SU-DHL-6 (cell line): ENCODE measurements around the gene ZFYVE16.

ENCODE experiments used
- H2AFZ ChIP-seq: fragments of 200-600 bp; sonication (generic); 2 replicates; pipeline ENCODE4 v1.6.1; 2014; ENCODE audit warnings: low read depth, mild to moderate bottlenecking, moderate library complexity, mixed read lengths, antibody characterized with exemption, low read length; ENCODE audit not compliant: severe bottlenecking
- H3F3A ChIP-seq: fragments of 200-600 bp; shearing (Covaris generic); 2 replicates; pipeline ENCODE4 v1.6.0; 2016; ENCODE audit warnings: antibody characterized with exemption, mild to moderate bottlenecking; ENCODE audit not compliant: insufficient read depth
- H3K27ac ChIP-seq: fragments of 200-600 bp; sonication (generic); 2 replicates; pipeline ENCODE4 v1.5.1; 2016; ENCODE audit warnings: low read depth, mild to moderate bottlenecking, low read length, moderate library complexity, mixed read lengths
- H3K27me3 ChIP-seq: fragments of 200-600 bp; sonication (generic), shearing (Covaris generic); 2 replicates; pipeline ENCODE4 v1.6.0; 2014; ENCODE audit warnings: mild to moderate bottlenecking, low read length
- H3K36me3 ChIP-seq: fragments of 200-600 bp; sonication (generic); 2 replicates; pipeline ENCODE4 v1.6.1; 2014; ENCODE audit warnings: mild to moderate bottlenecking, low read length, mixed read lengths
- H3K4me2 ChIP-seq: fragments of 300-600, 200-600 bp; shearing (Covaris generic), sonication (generic); 2 replicates; pipeline ENCODE4 v1.6.0; 2014; ENCODE audit warnings: low read length, low read depth, mild to moderate bottlenecking; ENCODE audit not compliant: poor library complexity, severe bottlenecking
- H3K4me3 ChIP-seq: fragments of 200-600 bp; sonication (generic); 2 replicates; pipeline ENCODE4 v1.5.1; 2014; ENCODE audit warnings: antibody characterized with exemption, low read length, mild to moderate bottlenecking, mixed read lengths; ENCODE audit not compliant: insufficient read depth, poor library complexity, severe bottlenecking
- H3K79me2 ChIP-seq: fragments of 200-600 bp; sonication (generic); 2 replicates; pipeline ENCODE4 v1.6.1; 2014; ENCODE audit warnings: mild to moderate bottlenecking, low read length, moderate library complexity; ENCODE audit not compliant: insufficient read depth
- H3K9ac ChIP-seq: fragments of 200-600 bp; sonication (generic); 2 replicates; pipeline ENCODE4 v1.7.0; 2014; ENCODE audit warnings: mild to moderate bottlenecking, low read length
- H3K9me2 ChIP-seq: fragments of 200-600 bp; sonication (generic); replicated peaks from 2 replicates; pipeline ENCODE4 v1.6.1; 2014; ENCODE audit warnings: low read length; ENCODE audit not compliant: insufficient read depth
- H3K9me3 ChIP-seq: fragments of 200-600 bp; sonication (generic); 2 replicates; pipeline ENCODE4 v1.6.1; 2014; ENCODE audit warnings: low read length, mixed read lengths; ENCODE audit not compliant: insufficient read depth
- H4K20me1 ChIP-seq: fragments of 200-600 bp; sonication (generic); 2 replicates; pipeline ENCODE4 v1.6.1; 2014; ENCODE audit warnings: low read depth, mild to moderate bottlenecking, antibody characterized with exemption, low read length, moderate library complexity, mixed read lengths
- EZH2phosphoT487 ChIP-seq: fragments of 200-600 bp; sonication (generic), shearing (Covaris generic); conservative IDR thresholded peaks from 2 replicates; pipeline ENCODE4 v1.6.1; 2018; ENCODE audit warnings: mild to moderate bottlenecking, antibody characterized with exemption, low read length, moderate library complexity, mixed read lengths
- TF ChIP-seq, protein P1 (sequence below): fragments of 200-600 bp; sonication (generic); IDR thresholded peaks from one replicate; pipeline ENCODE4 v1.5.1; 2017; ENCODE audit warnings: antibody characterized with exemption, mild to moderate bottlenecking, low read length, moderate library complexity; ENCODE audit not compliant: insufficient read depth, poor library complexity, severe bottlenecking

Gene ZFYVE16

DNA sequence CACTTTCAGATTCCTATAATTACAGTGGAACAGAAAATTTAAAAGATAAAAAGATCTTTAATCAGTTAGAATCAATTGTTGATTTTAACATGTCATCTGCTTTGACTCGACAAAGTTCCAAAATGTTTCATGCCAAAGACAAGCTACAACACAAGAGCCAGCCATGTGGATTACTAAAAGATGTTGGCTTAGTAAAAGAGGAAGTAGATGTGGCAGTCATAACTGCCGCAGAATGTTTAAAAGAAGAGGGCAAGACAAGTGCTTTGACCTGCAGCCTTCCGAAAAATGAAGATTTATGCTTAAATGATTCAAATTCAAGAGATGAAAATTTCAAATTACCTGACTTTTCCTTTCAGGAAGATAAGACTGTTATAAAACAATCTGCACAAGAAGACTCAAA lies 29.5 kb downstream of the ZFYVE16 start:
- TF ChIP-seq, protein P1, sequence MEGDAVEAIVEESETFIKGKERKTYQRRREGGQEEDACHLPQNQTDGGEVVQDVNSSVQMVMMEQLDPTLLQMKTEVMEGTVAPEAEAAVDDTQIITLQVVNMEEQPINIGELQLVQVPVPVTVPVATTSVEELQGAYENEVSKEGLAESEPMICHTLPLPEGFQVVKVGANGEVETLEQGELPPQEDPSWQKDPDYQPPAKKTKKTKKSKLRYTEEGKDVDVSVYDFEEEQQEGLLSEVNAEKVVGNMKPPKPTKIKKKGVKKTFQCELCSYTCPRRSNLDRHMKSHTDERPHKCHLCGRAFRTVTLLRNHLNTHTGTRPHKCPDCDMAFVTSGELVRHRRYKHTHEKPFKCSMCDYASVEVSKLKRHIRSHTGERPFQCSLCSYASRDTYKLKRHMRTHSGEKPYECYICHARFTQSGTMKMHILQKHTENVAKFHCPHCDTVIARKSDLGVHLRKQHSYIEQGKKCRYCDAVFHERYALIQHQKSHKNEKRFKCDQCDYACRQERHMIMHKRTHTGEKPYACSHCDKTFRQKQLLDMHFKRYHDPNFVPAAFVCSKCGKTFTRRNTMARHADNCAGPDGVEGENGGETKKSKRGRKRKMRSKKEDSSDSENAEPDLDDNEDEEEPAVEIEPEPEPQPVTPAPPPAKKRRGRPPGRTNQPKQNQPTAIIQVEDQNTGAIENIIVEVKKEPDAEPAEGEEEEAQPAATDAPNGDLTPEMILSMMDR: no peak
- TF ChIP-seq EZH2phosphoT487: no peak
- H2AFZ ChIP-seq: no peak overlapping the region
- no peak overlapping the region for H3K4me3 ChIP-seq
- no peak overlapping the region for H3K4me2 ChIP-seq
- no peaks in the 10 kb centered on the region for H3K9me2 ChIP-seq
- no peaks in the 10 kb centered on the region for H3F3A ChIP-seq
- no peaks in the 10 kb centered on the region for H3K36me3 ChIP-seq
- no peaks in the 10 kb centered on the region for H3K9me3 ChIP-seq
- no peak overlapping the region for H3K27ac ChIP-seq
- H4K20me1 ChIP-seq: no peaks in the 10 kb centered on the region
- H3K79me2 ChIP-seq: no peaks in the 10 kb centered on the region
- no peaks in the 10 kb centered on the region for H3K27me3 ChIP-seq
- H3K9ac ChIP-seq: no peak overlapping the region

DNA sequence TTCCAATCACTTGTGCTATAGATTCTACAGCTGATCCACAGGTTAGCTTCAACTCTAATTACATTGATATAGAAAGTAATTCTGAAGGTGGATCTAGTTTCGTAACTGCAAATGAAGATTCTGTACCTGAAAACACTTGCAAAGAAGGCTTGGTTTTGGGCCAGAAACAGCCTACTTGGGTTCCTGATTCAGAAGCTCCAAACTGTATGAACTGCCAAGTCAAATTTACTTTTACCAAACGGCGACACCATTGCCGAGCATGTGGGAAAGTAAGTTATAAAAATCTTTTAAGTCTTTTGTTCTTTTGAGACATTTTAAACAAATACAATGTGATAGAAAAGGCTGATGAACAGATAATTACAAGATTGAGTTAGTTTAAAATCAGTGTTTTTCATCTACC lies 30.9 kb downstream of the ZFYVE16 start:
- Histone ChIP-seq H3K9me2 (no peaks in the 10 kb centered on the region), H3K9ac (no peak overlapping the region), H2AFZ (no peak overlapping the region), H3K27me3 (no peaks in the 10 kb centered on the region), H3K4me2 (no peak overlapping the region), H3K27ac (no peak overlapping the region), H3K79me2 (no peaks in the 10 kb centered on the region), H3K9me3 (no peaks in the 10 kb centered on the region), H3K4me3 (no peak overlapping the region), H3K36me3 (no peaks in the 10 kb centered on the region), H4K20me1 (no peaks in the 10 kb centered on the region), H3F3A (no peaks in the 10 kb centered on the region)
- TF ChIP-seq, protein P1: no peak
- no peak for TF ChIP-seq EZH2phosphoT487

DNA sequence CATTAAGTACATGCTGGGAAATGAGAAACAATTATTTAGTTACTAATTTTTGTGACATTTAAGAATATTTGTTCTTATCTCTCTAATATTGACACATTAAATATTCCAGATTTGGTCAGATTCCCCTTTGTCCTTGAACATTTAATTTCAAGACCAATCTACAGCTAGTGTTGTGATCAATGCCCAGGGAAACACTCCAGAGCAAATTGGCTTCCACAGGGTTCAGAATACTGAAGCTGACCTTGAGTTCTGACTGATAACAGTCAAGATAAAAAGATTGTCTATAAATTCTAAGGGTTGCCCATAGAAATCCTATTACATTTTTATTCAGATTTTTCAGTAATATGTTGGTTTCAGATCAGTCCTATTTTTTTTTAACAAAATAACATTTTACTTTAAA lies 31.3 kb downstream of the ZFYVE16 start:
- Histone ChIP-seq H2AFZ (no peak overlapping the region), H3K27me3 (no peaks in the 10 kb centered on the region), H3K9ac (no peak overlapping the region), H3K36me3 (no peaks in the 10 kb centered on the region), H4K20me1 (no peaks in the 10 kb centered on the region), H3K4me3 (no peak overlapping the region), H3K9me2 (no peaks in the 10 kb centered on the region), H3K27ac (no peak overlapping the region), H3F3A (no peaks in the 10 kb centered on the region), H3K9me3 (no peaks in the 10 kb centered on the region), H3K79me2 (no peaks in the 10 kb centered on the region), H3K4me2 (no peak overlapping the region)
- TF ChIP-seq EZH2phosphoT487: no peak
- TF ChIP-seq, protein P1: no peak

DNA sequence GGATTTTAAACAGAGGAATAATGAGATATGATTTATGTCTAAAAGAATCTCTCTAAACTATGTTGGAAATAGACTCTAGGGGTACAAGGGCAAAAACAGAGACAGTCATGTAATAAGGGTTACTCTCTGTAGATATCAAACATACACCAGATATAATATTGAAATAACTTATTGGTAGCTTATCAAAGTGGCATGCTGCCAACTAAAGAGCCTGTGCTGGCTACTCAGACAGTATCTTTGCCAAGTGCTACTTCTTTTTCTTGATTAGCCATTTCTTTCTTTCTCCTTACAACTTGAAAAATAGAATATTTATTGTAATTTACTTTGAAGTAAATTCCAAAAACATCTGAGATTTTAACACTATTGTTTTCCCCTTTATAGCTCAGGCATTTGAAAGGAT lies 34.9 kb downstream of the ZFYVE16 start:
- Histone ChIP-seq H3K36me3 (no peaks in the 10 kb centered on the region; the same call in 1 of the 2 replicates), H3K9me2 (no peaks in the 10 kb centered on the region), H4K20me1 (no peaks in the 10 kb centered on the region), H3K4me2 (no peak overlapping the region), H3K27ac (no peak overlapping the region), H3K4me3 (no peak overlapping the region), H3F3A (no peaks in the 10 kb centered on the region), H3K27me3 (no peaks in the 10 kb centered on the region), H3K79me2 (no peaks in the 10 kb centered on the region), H2AFZ (no peak overlapping the region), H3K9ac (no peak overlapping the region), H3K9me3 (no peaks in the 10 kb centered on the region)
- TF ChIP-seq, protein P1: no peak
- TF ChIP-seq EZH2phosphoT487: no peak
